Activated T-cell treated with anti-CD3 and anti-CD28 coated beads, Interleukin-2, amount 50 U/mL, for 4 hours (primary cell): ENCODE measurements around the gene SMYD3. TPM values are rescaled to one million over a fixed set of nuclear protein-coding genes. Genes with fewer than 3 reads are reported as not detected.

Experiments used
- ATAC-seq, 2 donors: fragments of 200-7000 bp; cut with Tn5 transposase; one replicate each; pipeline ENCODE4 v1.10.0; 2021
- DNase-seq: peaks from one replicate; pipeline ENCODE4 v3.0.0-alpha.2; 2020
- H3K27me3 Mint-ChIP-seq: one replicate; pipeline ENCODE4 v1.8.0; 2021; ENCODE audit warnings: low read depth, mixed read lengths
- H3K36me3 Mint-ChIP-seq: one replicate; pipeline ENCODE4 v1.8.0; 2022; ENCODE audit warnings: mixed read lengths; ENCODE audit not compliant: insufficient read depth
- H3K4me1 Mint-ChIP-seq: one replicate; pipeline ENCODE4 v1.8.0; 2021; ENCODE audit warnings: low read depth, mixed read lengths
- H3K4me3 Mint-ChIP-seq: one replicate; pipeline ENCODE4 v1.8.0; 2021; ENCODE audit warnings: mild to moderate bottlenecking, moderate library complexity, mixed read lengths
- H3K9me3 Mint-ChIP-seq: one replicate; pipeline ENCODE4 v1.8.0; 2021; ENCODE audit warnings: mixed read lengths
- total RNA-seq, 3 donors: library from RNA; stranded (reverse); gene quantifications; one replicate each; pipeline ENCODE4 v1.2.1, GENCODE V29; 2021

SMYD3 gene
- total RNA-seq, 3 donors from 2014 or later, result 10.7 to 13.0 (median 11.9) TPM

DNA sequence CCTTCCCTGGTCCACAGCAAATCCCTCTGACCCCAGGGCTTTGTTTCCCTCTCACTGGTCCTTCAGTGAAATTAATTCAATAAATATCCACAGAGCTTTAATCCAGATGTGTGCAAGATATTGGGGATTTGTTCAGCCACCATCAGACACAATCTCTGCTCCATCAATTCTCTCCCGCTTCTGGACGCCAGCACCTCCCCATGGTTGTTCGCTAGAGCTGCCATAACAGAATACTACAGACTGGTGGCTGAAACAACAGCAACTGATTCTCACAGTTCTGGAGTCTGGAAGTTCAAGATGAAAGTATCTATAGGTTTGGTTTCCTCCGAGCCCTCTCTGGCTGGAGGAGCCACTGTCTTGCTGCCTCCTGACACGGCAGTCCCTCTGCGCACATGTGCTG is 303.9 kb downstream of the SMYD3 start:
- no peaks in the 10 kb centered on the region for H3K27me3 Mint-ChIP-seq
- peaks cover 17% of the 10 kb centered on the region for H3K36me3 Mint-ChIP-seq
- DNase-seq, result no peak
- H3K9me3 Mint-ChIP-seq, result no peaks in the 10 kb centered on the region
- no peak overlapping the region for H3K4me3 Mint-ChIP-seq
- no peak for ATAC-seq
- no peaks in the 10 kb centered on the region for H3K4me1 Mint-ChIP-seq

DNA sequence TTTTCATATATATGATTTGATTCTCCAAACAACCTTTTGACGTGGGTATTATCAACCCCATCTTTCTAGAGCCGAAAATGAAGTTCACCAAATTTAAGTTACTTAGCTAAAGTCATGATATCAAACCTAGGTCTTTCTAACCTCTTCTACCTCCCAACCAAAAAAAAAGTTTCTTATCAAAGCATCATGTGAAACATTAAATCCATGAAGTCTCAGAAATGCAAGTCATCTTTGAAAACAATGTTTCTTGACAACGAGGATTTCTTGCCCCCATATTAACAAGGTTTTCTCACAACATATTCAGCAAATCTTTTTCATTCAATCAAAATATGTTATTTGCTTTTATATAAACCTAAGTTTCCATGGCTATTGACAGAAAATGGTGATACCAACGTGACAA is 306.3 kb downstream of the SMYD3 start:
- Mint-ChIP-seq H3K4me3 (no peak overlapping the region), H3K27me3 (no peaks in the 10 kb centered on the region), H3K9me3 (no peaks in the 10 kb centered on the region), H3K4me1 (no peaks in the 10 kb centered on the region), H3K36me3 (peaks cover 14% of the 10 kb centered on the region)
- DNase-seq, result no peak
- ATAC-seq, result no peak

DNA sequence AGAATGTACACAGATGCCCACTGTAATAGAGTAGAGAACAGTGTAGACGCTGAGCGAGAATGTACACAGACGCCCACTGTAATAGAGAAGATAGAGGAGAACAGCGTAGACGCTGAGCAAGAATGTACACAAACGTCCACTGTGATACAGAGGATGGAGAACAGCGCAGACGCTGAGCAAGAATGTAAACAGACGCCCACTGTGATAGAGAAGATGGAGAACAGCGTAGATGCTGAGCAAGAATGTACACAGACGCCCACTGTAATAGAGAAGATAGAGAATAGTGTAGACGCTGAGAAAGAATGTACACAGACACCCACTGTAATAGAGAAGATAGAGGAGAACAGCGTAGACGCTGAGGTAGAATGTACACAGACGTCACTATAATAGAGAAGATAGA is 306.9 kb downstream of the SMYD3 start:
- ATAC-seq (no peak), DNase-seq (no peak)
- H3K27me3 Mint-ChIP-seq, result no peaks in the 10 kb centered on the region
- H3K36me3 Mint-ChIP-seq, result peaks cover 13% of the 10 kb centered on the region
- H3K9me3 Mint-ChIP-seq, result no peaks in the 10 kb centered on the region
- no peak overlapping the region for H3K4me3 Mint-ChIP-seq
- no peaks in the 10 kb centered on the region for H3K4me1 Mint-ChIP-seq

DNA sequence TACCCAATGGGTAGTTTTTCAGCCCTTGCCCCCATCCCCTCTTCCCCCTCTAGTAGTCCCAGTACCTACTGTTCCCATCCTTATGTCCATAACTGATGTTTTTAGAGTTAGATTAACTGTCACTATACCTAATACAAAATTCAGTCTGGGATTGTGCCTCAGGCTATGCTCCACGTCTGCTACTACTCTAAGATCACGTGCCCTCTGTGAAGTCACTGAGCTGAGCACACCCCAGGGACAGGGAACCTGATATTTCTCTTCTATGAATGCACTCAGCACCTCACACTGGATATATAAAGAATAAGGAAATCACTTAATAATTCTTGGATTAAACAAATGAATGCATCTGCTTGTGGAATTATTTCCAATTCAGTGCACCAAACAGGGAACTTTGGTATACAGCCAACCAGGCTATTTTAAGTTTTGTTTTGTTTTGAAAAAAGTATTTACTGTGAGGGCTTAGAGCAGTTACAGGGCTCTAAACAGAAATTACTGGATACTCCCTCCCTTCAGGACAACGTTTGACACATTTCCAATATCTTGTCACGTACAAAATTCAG is 307.9 kb downstream of the SMYD3 start:
- Mint-ChIP-seq H3K4me3 (no peak overlapping the region), H3K4me1 (no peaks in the 10 kb centered on the region), H3K27me3 (no peaks in the 10 kb centered on the region), H3K36me3 (peaks cover 11% of the 10 kb centered on the region), H3K9me3 (no peaks in the 10 kb centered on the region)
- no peak for ATAC-seq
- no peak for DNase-seq

DNA sequence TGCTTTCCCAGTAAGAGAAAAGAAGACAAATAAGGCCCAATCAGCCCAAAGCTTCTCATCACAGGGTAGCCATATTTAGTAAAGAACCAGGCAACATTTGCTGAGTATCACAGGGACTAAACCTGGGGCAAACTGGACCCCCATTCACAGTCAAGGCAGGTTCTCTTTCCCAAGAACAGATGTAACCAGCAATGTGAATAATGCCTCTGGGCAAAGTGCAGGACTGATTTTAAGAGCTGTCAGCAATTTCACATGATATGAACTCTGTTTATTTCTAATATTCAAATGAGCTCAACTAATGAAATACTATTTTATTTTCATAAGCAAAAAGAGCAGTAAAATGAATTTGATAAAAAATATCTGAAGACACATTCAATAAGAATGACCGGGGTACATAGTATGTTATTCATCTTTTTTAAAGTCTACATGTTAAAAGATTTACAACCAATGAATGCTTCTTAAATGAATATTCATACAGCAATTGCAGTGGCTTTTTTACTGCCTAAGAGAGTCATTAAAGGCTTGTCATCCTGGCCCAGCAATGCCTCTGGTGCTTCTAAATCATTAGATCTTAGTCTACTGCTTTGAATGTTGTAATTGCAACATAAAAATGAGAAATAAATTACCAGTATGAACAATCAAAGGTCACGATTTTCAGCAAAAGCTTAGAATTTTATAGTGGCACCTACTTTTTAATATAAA is 308.8 kb downstream of the SMYD3 start:
- H3K4me1 Mint-ChIP-seq, result no peaks in the 10 kb centered on the region
- H3K9me3 Mint-ChIP-seq, result no peaks in the 10 kb centered on the region
- H3K4me3 Mint-ChIP-seq, result no peak overlapping the region
- H3K27me3 Mint-ChIP-seq, result no peaks in the 10 kb centered on the region
- ATAC-seq, result no peak
- H3K36me3 Mint-ChIP-seq, result peaks cover 12% of the 10 kb centered on the region
- no peak for DNase-seq

DNA sequence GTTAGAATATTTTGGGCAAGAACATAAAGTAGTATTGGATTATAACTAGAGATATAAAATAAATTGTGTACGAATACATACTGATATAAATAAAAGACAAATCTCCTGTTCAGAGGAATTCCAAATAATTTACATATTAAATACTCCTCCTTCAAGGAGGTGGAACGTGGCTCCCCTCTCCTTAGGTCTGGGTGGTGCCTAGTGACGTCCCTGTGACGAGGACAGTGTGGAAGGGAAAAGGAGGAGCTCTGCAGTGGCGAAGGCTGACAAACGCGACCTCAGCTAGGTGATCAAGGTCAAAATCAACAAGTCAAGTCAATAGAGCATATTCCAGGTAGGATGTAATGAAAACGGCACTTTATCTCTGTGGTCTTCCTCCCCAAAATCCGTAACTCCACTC is 310.0 kb downstream of the SMYD3 start:
- Mint-ChIP-seq H3K27me3 (no peaks in the 10 kb centered on the region), H3K36me3 (peaks cover 5% of the 10 kb centered on the region), H3K4me1 (no peaks in the 10 kb centered on the region), H3K4me3 (no peak overlapping the region), H3K9me3 (no peaks in the 10 kb centered on the region)
- no peak for DNase-seq
- no peak for ATAC-seq

DNA sequence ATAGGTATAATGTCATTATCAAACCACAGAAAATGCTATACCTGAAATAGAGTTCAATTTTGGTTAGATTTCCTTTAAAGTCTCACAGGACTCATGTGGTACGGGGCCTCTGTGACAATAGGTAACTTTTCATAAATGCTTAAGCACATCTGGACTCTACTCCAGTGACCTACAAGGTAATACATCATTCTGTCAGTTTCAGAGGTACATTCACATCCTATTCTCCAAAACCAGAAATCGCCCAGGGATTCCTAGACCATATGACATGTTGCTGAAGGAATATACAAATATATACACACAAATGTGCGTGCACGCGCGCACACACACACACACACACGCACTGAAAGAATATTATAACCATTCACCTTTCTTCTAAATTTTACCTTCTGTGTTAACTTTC is 311.8 kb downstream of the SMYD3 start:
- Mint-ChIP-seq H3K9me3 (no peaks in the 10 kb centered on the region), H3K27me3 (no peaks in the 10 kb centered on the region), H3K4me1 (no peaks in the 10 kb centered on the region), H3K36me3 (peaks cover 17% of the 10 kb centered on the region), H3K4me3 (no peak overlapping the region)
- ATAC-seq (no peak), DNase-seq (no peak)

DNA sequence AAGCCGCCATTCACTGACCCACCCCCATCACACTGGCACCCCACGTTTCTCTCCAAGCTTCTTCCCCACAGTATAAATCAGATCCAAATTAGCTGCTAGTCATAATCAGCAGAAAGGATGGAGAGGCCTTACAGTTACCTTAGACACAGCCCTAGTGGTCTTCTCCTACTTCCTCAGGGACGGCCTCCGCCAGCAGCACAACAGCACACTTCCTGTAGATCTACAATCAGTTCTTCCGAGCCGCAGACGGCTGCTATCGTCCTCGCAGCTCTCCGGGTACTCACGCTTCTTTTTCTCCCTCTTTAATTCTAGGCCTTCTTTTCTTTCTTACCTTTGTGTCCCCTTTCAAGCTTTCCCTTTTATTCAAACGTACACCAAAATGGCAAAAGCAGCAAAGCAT is 313.5 kb downstream of the SMYD3 start:
- no peaks in the 10 kb centered on the region for H3K27me3 Mint-ChIP-seq
- no peaks in the 10 kb centered on the region for H3K9me3 Mint-ChIP-seq
- ATAC-seq, result no peak
- H3K4me1 Mint-ChIP-seq, result no peaks in the 10 kb centered on the region
- no peak for DNase-seq
- peaks cover 20% of the 10 kb centered on the region for H3K36me3 Mint-ChIP-seq
- H3K4me3 Mint-ChIP-seq, result no peak overlapping the region

DNA sequence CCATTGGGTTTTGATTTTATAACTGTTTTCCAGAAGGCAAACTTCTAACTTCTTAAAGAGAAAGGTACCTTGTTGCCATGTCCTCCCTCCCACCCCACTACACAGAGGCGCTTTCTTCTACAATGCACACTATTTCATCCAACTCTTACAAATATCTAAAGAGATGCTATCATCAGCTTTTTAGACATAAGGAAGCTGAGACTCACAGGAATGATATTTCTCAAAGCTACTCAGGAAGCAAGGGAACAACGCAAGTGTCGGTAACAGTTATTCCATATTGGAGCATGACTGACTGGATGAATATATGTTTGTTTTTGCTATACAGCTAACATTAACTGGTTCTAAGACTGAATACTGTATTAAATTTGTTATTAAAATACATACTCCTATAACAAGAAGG is 318.0 kb downstream of the SMYD3 start:
- H3K9me3 Mint-ChIP-seq, result no peaks in the 10 kb centered on the region
- DNase-seq (no peak), ATAC-seq (no peak)
- H3K36me3 Mint-ChIP-seq, result peaks cover 25% of the 10 kb centered on the region
- H3K4me3 Mint-ChIP-seq, result no peak overlapping the region
- H3K27me3 Mint-ChIP-seq, result no peaks in the 10 kb centered on the region
- H3K4me1 Mint-ChIP-seq, result no peaks in the 10 kb centered on the region

DNA sequence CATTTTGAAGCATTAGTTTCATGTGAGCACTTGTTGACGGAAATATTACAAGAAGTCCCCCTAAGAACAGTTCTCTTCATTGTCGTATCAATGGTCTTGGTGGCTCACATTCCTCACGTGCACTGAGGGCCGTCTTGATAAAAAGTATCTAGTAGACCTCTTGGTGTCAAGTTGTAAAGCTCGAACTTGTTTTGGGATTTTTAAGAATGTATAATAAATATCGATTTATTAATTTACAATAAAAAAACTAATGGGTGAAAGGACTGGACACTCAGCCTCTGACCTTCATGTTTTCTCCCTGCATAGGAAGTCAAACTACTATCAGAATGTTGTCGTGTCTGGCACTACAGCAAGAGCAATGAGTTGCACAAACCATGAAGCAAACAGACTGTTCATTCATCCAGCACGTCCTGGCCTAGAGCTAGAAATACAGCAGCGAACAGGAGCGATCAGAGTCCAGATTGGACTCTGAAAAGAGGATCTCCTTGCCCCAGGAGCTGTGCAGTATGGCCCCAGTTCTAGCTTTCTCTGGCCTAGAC is 319.2 kb downstream of the SMYD3 start:
- ATAC-seq, result no peak
- H3K36me3 Mint-ChIP-seq, result peaks cover 20% of the 10 kb centered on the region
- no peaks in the 10 kb centered on the region for H3K9me3 Mint-ChIP-seq
- H3K27me3 Mint-ChIP-seq, result no peaks in the 10 kb centered on the region
- DNase-seq, result no peak
- no peaks in the 10 kb centered on the region for H3K4me1 Mint-ChIP-seq
- H3K4me3 Mint-ChIP-seq, result no peak overlapping the region

DNA sequence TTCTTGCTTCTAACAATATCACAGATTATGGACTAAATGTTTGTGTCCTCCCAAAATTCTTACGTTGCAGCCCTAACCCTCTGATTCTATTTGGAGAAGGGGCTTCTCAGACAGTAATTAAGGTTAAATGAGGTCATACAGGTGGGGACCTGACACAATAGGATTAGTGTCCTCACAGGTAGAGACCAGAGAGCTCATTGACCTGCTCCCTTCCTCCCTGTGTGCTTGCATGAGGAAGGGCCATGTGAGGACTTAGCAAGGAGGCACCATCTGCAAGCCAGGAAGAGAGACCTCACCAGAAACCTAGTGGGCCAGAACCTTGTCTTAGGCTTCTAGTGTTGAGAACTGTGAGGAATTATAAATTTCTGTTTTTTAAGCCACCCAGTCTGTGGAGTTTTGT is 322.6 kb downstream of the SMYD3 start:
- ATAC-seq, result no peak
- no peak overlapping the region for H3K4me3 Mint-ChIP-seq
- H3K4me1 Mint-ChIP-seq, result no peaks in the 10 kb centered on the region
- H3K27me3 Mint-ChIP-seq, result no peaks in the 10 kb centered on the region
- H3K9me3 Mint-ChIP-seq, result no peaks in the 10 kb centered on the region
- DNase-seq, result no peak
- peaks cover 9% of the 10 kb centered on the region for H3K36me3 Mint-ChIP-seq

DNA sequence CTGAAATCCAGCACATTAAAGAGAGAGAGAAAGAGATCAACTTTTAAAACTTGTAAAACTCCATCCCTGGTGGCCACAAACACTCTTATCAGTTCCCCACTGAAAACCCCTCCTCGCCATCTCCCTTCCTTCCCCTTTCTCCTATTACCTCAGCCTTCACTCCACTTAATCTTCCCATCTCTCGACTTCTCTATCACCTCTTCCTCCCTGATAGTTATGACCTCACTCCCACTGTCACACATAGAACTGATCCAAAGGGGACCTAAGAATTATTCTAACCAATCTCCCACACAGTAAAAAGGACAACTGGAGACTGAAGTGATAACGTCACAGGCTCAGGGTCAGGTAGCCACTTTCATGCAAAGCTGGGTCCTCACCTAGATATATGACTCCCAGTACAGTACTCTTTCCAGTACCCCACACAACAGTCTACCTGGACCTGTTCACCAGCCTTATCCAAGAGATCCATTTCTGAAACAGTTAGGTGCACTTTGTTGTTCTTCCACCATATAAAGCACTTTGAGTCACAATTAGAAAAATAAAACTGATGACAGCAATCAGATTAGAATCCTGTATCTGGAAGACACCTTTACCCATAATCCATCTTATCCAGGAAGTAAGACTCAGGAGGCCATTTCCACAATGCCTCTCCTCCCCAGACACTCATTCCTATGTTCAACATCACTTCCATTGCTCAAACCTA is 324.8 kb downstream of the SMYD3 start:
- DNase-seq, result no peak
- no peak overlapping the region for H3K4me3 Mint-ChIP-seq
- no peak for ATAC-seq
- peaks cover 18% of the 10 kb centered on the region for H3K36me3 Mint-ChIP-seq
- H3K9me3 Mint-ChIP-seq, result no peaks in the 10 kb centered on the region
- H3K4me1 Mint-ChIP-seq, result no peaks in the 10 kb centered on the region
- no peaks in the 10 kb centered on the region for H3K27me3 Mint-ChIP-seq

DNA sequence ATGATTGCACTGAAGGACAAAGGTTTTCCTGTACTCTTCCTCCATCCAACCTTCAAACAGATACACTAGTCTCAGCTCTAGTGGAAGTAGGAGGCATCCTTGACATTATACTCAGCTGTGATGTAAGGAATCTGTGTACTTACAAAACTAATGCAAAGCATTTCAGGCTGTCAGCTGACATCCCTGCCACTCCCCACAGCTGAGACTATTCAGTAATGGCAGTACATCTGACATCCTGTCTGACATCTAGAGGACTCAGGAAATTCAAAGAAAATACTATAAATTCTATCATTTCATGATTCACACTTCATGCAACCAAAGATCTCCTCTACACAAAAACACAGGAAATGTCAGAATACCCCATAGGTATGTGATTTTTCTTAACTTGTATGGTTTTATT is 325.8 kb downstream of the SMYD3 start:
- Mint-ChIP-seq H3K4me1 (no peaks in the 10 kb centered on the region), H3K27me3 (no peaks in the 10 kb centered on the region), H3K4me3 (no peak overlapping the region), H3K9me3 (no peaks in the 10 kb centered on the region), H3K36me3 (peaks cover 16% of the 10 kb centered on the region)
- no peak for DNase-seq
- ATAC-seq, result no peak

DNA sequence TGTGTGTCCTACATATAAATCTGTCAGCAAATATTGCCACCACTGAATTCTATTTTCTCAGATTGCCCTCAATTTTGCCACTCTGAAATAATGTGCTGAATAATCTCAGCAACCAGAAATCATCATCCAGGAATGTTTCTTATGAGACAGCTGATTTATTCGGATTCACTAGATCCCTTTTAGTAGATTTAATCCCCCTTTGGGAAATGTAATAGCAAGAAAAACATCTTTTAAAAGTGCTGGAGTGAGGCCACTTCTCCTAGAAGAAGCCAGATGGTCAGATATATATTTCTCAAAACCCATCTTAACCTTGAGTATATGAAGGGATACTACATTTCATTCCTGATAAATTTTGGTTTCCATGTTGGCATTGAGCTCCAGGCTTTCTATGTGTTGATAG is 327.7 kb downstream of the SMYD3 start:
- Mint-ChIP-seq H3K4me3 (no peak overlapping the region), H3K4me1 (no peaks in the 10 kb centered on the region), H3K36me3 (peaks cover 22% of the 10 kb centered on the region), H3K9me3 (no peaks in the 10 kb centered on the region), H3K27me3 (no peaks in the 10 kb centered on the region)
- DNase-seq, result no peak
- ATAC-seq, result no peak
